NCI-H510A treated with DMSO at 0.1 percent for 48 hours (cell line): Measurements from ENCODE around the gene CCDC70.
A peak's percentile ranks its signal among the peaks of the same experiment; 100 is the strongest.
"Not testable (repeated sequence)": the region's sequence is repeated elsewhere in the genome, so short reads cannot be mapped to it uniquely, and the experiment has no call there.

Experiments
- DNase-seq: peaks from one replicate; lab custom pipeline; 2025; lab: John Stamatoyannopoulos, UW

CCDC70 gene

DNA sequence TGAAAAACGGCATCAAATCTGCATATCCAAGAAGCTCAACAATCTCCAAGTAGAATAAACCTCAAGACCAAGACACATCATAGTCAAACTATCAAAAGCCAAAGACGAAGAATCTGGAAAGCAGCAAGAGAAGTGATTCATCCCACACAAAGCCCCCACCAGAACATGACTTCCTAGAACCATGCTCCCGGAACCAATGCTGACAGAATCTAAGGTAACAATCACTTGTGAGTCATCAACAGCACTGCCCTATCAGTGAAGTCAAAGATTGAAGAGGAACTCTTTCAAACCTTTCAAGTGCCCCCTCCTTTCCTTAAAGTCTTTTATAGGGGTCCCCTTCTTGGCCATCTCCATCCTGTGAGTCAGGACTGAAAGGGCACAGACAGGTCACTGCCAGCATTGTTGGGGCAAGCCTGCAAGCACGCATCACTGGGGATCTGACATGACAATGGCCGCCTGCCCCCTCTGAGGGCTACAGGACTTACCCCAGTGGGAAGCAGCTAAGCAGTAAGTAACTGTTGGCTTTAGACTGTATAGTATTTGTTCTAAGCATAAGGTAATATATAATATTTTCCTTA lies at the start of gene CCDC70:
Gene CCDC70, plus strand, starts transcription at position 247 of the 578 bp plus-strand sequence. CDS start 3,443 bp downstream, outside the sequence.
- DNase-seq: no peak

DNA sequence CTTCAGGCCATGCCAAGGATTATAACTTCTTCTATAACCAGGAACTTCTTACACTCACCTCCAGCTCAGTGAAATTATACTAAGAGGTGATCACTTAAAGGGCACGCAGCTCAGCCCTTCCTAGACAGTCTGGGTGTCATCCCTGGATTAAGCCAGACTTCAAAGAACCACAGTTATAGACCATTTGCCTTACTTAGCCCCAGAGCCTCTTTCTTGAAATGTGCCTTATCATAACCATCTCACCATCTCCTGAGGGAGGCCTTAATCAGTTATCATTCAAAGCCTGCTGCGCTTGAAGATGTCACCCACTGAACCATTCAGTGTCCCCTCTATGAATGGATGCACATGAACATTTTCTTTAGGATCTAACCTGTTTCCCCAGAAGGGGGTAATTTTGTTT lies 47.7 kb upstream of the CCDC70 start:
- DNase-seq: no peak

DNA sequence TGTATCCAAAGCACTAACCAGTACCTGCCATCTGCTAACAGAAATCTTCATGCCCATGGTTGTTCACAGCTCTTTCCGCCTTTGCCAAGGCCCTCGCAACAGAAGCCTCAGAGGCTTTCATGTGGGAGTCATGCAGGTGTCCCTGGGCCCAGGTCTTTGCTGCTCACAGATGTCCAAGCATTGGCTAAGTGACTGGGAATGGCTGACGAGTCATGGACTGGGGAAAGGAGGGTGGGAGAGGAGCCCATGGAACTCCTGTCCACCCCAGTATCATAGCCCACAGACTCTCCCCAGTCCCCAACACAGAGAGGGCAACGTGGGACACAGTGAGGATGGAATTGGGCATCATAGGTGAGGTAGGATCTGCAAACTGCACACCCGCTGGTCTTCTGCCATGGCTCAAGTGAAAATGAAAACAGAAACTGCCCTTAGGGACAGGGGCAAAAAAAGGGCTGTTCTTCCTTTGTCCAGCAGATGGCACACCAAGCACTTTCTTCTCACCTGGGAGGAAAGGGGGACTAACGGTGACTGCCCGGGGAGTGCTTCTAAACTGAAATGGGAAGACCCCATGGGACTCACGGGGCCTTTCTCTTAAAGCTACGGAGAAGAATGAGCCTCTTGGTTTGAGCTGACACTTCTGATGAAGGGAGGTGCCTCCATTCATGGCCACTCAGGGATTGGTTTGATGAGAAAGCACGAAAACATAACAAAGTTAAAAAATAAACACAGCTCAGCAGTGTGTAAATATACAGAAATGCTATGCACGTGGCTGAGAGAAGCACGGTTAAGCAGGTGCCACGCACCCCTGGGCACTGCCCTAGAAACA lies 46.7 kb upstream of the CCDC70 start:
- peak; percentile 59 for DNase-seq

DNA sequence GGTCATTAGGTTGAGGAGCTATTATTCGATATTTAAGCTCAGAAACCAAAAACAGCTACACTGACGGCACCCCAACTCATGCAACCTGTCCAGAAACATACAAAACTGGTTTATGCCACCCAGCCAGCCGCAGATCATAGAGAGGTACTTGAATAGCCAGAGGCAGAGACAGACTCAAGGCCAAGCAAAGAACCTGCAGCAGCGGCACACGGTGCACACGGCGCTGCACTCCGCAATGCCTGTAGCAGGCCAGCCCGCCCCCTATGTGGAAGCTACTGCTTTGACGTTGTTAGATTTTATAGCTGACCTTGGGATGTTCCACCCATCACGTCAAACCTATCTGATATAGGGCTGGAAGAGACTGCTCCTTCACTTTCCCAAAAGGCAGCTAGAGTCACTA lies 45.9 kb upstream of the CCDC70 start:
- peak; percentile 38 for DNase-seq

DNA sequence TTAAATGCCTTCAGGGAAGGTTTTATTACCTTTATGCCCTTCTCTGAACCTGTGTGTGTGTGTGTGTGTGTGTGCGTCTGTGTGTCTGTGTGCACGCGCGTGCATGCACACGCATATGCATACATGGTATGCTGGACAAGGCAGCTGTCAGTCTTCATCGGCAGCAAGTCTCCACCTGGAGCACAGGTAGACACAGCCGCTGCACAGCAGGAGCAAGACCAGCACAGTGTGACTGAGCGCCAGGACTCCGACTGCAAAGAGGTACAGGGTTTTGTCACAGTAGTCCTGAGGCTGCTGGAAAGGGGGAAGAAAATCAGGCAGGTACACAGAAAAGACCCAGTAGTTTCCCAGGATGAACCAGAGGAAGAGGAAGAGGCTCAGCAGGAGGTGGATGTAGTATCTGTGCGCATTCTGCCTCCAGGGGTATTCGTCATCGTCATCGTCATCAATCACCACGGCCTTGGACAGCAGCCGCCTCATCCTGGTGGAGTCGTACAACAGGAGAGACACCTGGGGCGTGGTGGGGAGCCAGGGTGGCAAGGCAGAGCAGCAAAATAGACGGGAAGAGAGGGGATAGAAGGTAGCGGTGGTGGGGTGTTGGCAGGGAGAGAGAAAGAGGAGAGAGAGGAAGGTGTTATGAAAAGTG lies 45.0 kb upstream of the CCDC70 start:
- no peak for DNase-seq

DNA sequence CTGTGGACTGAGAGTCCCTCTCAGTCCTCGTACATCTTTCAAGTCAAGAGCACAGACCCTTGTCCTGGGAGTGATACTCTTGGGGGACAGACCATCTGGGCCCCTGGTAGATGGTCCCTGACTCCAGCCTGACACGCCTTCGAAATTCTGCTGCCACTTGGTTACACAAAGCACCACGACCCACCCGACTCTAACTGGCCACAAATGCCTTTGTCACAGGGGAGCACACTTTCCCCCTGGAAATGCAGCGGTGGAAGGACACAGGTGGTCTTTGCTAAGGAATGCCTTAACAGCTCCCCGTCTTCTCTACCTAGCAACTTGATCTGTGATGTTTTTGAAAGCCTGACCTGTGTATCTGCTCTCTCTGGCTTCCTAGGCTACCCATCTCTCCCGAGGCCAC lies 44.1 kb upstream of the CCDC70 start:
- DNase-seq: no peak

DNA sequence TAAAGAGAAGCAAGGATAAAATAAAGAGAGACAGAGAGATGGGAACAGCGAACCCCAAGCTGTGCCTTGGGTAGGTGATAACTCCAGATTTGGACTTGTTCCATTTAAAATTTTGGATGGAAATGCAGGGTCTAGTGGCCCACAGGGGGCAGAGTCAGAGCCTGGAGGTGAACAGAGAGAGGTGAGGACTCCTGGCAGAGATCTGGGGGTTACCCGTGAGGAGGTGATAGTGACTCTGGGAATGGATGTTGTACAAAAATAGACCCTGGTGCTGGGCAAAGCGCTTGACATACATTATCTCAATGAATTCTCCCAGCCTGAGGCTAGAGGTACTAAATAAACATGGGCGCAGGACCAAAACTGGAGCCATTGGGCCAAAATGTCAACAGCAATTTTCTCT lies 43.5 kb upstream of the CCDC70 start:
- no peak for DNase-seq

DNA sequence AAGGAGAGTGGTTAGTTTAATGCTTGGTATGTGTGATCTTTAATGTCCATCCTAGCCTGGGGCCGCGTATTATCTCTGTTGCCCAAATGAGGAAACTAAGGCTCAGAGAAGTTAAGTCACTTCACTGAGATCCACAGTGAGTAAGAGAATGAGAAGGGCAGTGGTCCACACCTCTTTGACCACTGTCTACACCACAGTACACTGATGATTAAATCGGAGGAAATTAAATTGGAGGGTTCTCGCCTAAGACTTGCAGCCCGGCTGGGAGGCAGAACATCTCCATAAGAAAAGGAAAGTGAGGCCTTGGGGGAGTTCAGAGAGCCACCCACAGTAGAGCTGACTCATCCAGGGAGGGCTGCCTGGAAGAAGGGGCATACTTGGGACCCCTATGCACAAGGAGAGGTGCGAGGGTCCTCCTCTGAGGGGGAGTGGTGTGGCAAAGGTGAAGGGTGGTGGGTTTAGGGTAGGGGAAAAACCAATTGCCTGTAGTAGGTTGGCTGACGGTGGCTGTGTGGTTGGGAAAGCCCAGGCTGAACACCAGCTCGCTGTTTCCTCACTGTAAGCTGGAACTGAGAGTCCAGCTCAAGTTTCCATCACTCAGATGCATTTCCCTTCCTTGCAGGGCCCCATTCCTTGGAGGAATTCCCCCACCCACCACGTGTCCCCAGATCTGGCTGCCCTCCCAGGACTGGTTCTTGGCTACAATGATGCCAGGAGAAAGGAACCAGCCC lies 42.8 kb upstream of the CCDC70 start:
- DNase-seq: no peak

DNA sequence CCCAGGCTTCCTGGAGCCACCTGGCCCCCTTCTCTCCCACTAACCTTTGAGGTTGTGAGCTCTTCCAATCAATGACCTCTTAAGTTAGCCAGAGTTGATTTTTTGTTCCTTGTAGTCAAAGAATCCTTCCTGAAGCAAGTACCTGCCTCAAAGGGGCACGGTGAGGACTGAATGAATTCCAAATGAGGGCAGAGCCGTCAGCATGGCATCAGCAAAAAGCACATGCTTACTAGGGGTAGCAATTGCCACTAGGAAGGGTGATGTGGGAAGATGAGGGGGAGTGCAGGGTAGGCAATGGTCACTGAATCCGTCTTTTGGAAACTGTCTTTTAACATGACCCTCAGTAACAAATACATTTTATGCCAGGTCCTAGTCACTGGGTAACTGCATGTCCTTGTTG lies 42.2 kb upstream of the CCDC70 start:
- DNase-seq: no peak

DNA sequence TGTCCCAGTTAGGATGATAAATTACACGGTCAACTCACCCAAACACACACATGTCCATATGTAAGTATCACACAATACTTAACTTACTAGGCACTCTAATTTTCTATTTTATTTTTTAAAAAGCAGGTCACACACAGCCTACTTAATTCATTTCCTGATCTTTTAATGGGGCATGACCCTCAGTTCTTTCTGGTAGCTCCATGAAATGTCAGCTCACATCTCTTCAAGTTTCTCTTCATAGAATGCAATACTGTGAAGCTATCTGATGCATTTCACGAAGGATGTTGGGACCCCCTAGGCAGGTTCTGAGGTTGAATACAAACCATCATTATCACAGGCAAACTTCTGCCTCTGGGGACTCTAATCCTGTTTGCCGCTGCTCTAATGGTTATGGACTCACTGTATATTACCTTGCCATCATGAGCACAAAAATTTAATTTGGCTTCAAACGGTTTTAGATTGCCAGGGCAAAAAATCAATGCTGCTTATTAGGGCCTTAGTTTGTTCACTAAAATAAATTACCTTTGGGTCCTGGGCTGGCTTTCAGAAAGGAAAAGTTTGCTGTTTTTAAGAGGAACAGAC lies 41.7 kb upstream of the CCDC70 start:
- DNase-seq: no peak

DNA sequence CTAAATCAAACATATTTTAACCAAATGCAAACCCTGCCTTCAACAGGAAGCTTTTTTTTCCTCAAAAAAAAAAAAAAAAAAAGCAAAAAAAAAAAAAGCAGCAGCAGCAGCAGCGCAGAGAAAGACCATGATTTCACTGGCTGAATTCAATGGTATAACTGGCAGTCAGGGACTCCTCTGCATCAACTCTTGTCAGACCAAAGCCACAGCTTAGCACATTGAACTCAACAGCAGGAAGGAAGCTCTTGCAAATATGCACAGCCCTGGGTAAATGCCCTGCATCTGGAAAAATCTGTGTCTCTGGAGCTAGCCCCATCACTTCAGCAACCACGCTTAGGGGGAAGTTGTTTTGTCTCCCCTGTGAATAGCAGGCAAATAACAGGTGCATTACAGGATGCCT lies 40.2 kb upstream of the CCDC70 start:
- no peak for DNase-seq

DNA sequence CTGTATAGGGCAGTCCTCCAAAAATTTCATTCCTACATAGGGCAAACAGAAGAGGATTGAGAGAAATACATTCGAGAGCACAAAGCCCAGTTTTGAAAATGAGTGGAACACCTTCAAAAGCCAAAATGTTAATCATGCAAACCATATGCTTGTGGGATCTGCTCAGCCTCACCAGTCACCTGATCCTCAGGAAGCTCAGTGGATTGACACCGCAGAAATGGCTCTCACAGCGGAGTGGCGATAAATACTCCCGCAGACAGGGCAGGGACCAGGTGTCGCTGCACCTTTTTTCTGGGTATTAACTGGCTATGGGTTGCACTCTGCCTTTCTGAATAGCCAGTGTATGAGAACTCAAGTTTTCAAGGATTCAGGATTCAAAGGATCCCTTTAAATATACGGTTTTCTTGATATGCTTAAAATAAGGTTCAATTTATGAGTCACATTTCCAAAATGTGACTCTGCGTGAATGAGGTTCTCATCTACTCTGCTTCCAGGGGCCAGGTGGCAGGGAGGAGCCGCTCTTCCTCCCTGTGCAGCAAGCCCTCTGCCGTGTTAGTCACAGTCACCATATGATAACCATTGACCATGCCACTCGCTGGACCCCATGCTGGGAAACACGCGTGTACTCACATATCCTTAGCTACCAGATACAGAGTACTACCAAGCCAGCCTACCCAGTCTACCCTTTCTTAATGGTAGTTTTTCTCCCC lies 39.5 kb upstream of the CCDC70 start:
- DNase-seq: peak; percentile 18

DNA sequence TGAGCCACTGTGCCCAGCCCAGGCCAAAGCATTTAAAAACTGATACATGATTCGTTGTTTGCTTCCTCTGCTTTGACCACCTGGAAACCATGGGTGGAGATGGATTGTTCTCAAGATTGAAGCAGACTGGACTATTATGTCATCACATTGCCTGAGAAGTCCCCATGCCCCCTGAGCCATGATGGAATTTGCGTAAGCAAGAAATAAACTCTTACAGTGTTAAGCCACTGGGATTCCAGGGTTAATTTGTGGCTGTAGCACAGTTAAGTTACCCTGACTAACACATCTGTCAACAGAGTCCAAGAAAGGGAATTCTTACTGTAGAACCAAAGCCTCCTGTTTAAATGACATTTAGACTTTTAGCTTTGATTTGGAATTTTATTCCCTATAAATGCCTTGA lies 38.4 kb upstream of the CCDC70 start:
- no peak for DNase-seq

DNA sequence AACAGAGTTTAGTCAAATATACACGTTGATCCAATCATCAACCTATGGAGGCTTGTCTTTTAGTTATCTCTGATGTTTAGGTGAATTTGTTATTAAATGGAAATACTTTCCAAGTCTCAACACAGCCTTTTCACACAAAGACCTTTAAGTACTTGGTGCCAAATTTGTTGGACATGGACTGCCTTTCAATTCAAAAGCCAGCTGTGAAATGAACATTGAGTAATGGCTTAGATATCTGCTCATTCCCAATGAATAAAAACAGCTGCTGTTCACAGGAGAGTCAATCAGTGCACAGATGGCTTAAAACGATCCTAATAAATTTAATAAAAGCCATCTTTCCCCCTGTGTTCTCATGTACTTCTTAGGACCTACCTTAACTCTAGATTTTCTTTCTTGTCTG lies 37.9 kb upstream of the CCDC70 start:
- DNase-seq: no peak

DNA sequence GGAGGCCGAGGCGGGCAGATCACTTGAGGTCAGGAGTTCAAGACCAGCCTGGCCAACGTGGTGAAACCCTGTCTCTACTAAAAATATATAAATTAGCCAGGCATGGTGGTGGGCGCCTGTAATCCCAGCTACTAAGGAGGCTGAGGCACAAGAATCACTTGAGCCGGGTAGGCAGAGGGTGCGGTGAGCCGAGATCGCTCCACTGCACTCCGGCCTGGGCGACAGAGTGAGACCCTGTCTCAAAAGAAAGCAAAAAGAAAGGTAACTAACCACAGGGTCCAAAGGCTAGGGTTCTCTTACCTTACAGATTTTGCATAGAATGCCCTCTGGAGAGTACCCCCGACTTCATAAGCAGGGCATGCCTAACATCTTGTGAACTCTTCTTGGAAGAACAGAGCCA lies 37.1 kb upstream of the CCDC70 start:
- not testable (repeated sequence) for DNase-seq

DNA sequence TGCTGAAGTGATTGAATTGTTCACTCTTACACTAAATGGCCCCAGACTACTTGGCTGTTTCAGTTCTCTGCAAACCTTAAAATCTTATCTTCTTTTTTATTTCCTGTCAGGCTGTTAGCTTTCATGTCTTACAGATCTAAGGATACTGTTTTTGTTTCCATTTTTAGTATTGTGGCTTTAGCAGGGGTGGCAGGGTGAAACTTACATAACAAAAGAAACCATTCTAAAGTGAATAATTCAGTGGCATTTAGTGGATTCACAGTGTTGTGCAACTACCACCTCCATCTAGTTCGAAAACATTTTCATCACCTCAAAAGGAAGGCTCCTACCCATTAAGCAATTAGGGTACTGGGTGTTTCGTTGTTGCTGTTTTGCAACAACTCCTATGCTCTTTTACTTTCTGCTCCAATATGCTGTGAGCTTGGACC lies 36.6 kb upstream of the CCDC70 start:
- DNase-seq: no peak

DNA sequence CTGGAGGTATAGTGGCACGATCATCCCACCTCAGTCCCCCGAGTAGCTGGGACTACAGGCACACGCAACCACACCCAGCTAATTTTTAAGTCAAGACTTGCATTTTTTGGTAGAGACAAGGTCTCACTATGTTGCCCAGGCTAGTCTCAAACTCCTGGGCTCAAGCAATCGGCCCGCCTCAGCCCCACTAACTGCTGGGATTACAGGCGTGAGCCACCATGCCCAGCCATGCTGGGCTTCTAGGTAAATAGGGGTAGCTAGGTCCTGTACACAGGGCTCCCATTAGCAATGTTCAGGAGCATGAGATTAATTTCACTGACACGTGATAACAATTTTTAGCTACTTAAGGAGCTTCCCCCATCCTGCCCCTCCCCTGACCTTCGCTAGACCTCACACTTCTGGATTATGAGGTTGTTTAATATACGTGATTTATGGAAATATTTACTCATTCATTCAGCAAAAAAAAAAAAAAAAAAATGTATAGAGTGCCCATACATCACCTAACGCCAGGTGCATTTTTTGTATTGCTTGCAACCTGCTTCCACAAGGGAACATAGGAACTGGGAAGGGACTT lies 36.0 kb upstream of the CCDC70 start:
- no peak for DNase-seq

DNA sequence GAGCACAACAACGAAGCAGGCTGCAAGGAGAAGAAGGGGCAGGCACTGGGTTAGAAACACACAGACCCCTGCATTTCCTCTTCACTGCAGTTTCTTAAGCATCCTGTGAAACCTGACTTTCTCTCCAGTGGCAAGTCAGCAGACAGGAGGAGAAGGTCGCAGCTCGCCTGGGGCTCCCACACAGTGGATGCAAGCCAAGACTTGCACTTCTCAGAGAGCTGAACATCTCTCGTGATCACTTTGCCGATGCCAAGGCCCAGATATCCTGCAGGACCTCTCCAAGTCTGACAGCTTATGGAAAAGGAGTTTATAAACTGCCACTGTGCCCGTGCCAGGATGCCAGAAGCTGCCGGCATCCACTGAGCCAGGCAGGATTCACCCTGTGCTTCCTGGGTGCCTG lies 35.2 kb upstream of the CCDC70 start:
- no peak for DNase-seq

DNA sequence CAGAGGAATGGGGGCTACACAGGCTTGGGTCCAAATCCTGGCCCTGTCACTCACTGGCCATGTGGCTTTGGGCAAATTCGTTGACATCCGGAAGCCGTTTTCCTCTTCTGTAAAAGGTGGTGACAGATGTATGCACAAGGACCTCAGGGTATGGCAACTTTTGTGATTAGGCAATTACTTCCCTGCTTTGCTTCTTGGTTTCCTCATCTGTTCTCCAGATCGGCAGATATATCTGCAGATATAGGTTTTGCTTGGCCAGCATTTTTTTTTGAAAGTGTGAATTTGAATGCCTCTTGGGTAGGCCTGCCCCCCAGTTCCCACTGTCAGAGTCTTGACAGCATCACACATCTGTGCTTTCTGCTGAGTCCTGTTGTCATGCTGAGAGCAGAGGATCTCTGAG lies 34.5 kb upstream of the CCDC70 start:
- DNase-seq: no peak

DNA sequence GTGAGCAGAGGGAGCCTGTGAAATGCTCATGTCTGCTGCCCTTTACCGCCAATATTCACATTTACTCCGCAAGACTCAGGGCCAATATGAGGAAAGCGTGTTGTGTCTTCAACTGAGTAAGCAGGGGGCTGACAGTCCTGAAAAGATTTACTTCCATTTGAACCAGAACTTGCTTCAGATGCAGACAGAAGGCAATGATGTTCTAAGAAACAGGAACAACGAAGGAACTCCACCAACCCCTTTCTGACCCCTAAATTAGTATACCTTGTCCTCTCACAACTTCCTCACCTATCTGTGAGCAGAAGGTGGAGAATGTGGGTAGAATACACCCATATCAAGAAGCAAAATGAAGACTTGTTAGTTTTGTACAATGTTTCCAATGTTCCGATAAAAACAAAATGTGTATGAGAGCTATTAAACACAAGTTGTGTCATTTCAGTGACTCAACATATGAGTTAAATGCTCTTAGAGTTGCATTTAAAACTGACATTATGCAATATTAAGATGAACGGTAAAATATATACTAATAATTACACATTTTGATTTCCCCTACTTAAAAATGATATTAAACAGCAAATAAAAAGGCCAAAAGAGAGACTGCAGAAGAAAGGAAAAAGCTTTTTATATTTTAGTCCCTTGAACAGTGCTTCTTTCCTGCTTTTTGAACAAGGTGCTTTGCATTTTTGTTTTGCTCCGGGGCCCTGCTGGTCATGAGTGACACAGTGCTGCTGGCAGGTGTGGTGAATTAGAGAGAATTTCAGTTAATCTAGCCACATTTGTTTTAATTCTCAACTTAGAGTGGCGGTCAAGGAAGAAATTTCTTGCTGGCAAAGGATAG lies 32.8 kb upstream of the CCDC70 start:
- no peak for DNase-seq
